Neural cell (in vitro differentiated cells): ENCODE data around the gene KIF27. TPM values are rescaled to one million over a fixed set of nuclear protein-coding genes. Genes with fewer than 3 reads are reported as not detected.

ENCODE experiments used
- H2AFZ ChIP-seq: fragments of 200-600, 300-800 bp; sonication (generic), shearing (Covaris generic); 2 replicates; pipeline ENCODE4 v1.6.0; 2014; ENCODE audit warnings: low read depth, mild to moderate bottlenecking, antibody characterized with exemption, low read length, moderate library complexity
- H3F3A ChIP-seq: fragments of 200-600 bp; shearing (Covaris generic); 2 replicates; pipeline ENCODE4 v1.6.1; 2016; ENCODE audit warnings: mild to moderate bottlenecking, moderate library complexity, mixed read lengths, antibody characterized with exemption, low read length; ENCODE audit not compliant: insufficient read depth, poor library complexity, severe bottlenecking
- H3K27ac ChIP-seq: fragments of 200-600, 300-800 bp; sonication (generic), shearing (Covaris generic); 2 replicates; pipeline ENCODE4 v1.5.1; 2014; ENCODE audit warnings: mild to moderate bottlenecking, low read length, moderate library complexity
- H3K27me3 ChIP-seq: fragments of 300-800, 200-600 bp; sonication (generic), shearing (Covaris generic); 2 replicates; pipeline ENCODE4 v1.6.0; 2014; ENCODE audit warnings: mild to moderate bottlenecking, low read depth, low read length, moderate library complexity; ENCODE audit not compliant: insufficient read depth
- H3K36me3 ChIP-seq: fragments of 300-800, 200-600 bp; sonication (generic), shearing (Covaris generic); 2 replicates; pipeline ENCODE4 v1.5.1; 2014; ENCODE audit warnings: mild to moderate bottlenecking, antibody characterized with exemption, low read length, moderate library complexity; ENCODE audit not compliant: insufficient read depth
- H3K4me2 ChIP-seq: fragments of 300-800, 200-600 bp; sonication (generic), shearing (Covaris generic); 2 replicates; pipeline ENCODE4 v1.6.0; 2014; ENCODE audit warnings: mild to moderate bottlenecking, low read length
- H3K4me3 ChIP-seq: fragments of 300-800, 200-600 bp; sonication (generic), shearing (Covaris generic); 2 replicates; pipeline ENCODE4 v1.5.1; 2014; ENCODE audit warnings: mild to moderate bottlenecking, low read length, moderate library complexity
- H3K79me2 ChIP-seq: fragments of 200-600 bp; shearing (Covaris generic); replicated peaks from 2 replicates; pipeline ENCODE4 v1.6.0; 2014; ENCODE audit warnings: mild to moderate bottlenecking, low read length, moderate library complexity; ENCODE audit not compliant: insufficient read depth
- H3K9ac ChIP-seq: fragments of 300-800, 200-600 bp; sonication (generic), shearing (Covaris generic); 2 replicates; pipeline ENCODE4 v1.6.1; 2016; ENCODE audit warnings: mild to moderate bottlenecking, low read length, mixed read lengths
- H3K9me2 ChIP-seq: fragments of 200-600 bp; shearing (Covaris generic); 2 replicates; pipeline ENCODE4 v1.6.1; 2016; ENCODE audit warnings: mild to moderate bottlenecking, low read length, mixed read lengths; ENCODE audit not compliant: insufficient read depth
- H3K9me3 ChIP-seq: fragments of 200-600, 300-800 bp; sonication (generic), shearing (Covaris generic); 2 replicates; pipeline ENCODE4 v1.6.1; 2016; ENCODE audit warnings: mild to moderate bottlenecking, mixed run types, low read length, moderate library complexity, mixed read lengths
- H4K20me1 ChIP-seq: fragments of 200-600 bp; shearing (Covaris generic); 2 replicates; pipeline ENCODE4 v1.6.1; 2016; ENCODE audit warnings: mild to moderate bottlenecking, mixed run types; ENCODE audit not compliant: insufficient read depth
- EP300 ChIP-seq: fragments of 450-650 bp; conservative IDR thresholded peaks from 2 replicates; pipeline ENCODE4 v1.6.1; 2014; ENCODE audit warnings: antibody characterized with exemption, mild to moderate bottlenecking, moderate library complexity; ENCODE audit not compliant: poor library complexity, severe bottlenecking
- EZH2 ChIP-seq: fragments of 200-600, 300-800 bp; shearing (Covaris generic), sonication (generic); IDR thresholded peaks from 2 replicates; pipeline ENCODE4 v1.6.1; 2014; ENCODE audit warnings: antibody characterized with exemption, low read length, borderline replicate concordance, mild to moderate bottlenecking; ENCODE audit not compliant: insufficient read depth, poor library complexity, severe bottlenecking
- MXI1 ChIP-seq: fragments of 450-650 bp; conservative IDR thresholded peaks from 2 replicates; pipeline ENCODE4 v1.6.1; 2014; ENCODE audit warnings: antibody characterized with exemption, mild to moderate bottlenecking; ENCODE audit not compliant: poor library complexity, severe bottlenecking
- POLR2AphosphoS5 ChIP-seq: IDR thresholded peaks from 2 replicates; pipeline ENCODE4 v1.6.1; 2012
- RAD21 ChIP-seq: fragments of 450-650 bp; conservative IDR thresholded peaks from 2 replicates; pipeline ENCODE4 v1.6.1; 2014; ENCODE audit warnings: antibody characterized with exemption, mild to moderate bottlenecking, moderate library complexity
- REST ChIP-seq: IDR thresholded peaks from 2 replicates; pipeline ENCODE4 v1.6.1; 2012; ENCODE audit warnings: borderline replicate concordance
- SMC3 ChIP-seq: fragments of 450-650 bp; conservative IDR thresholded peaks from 2 replicates; pipeline ENCODE4 v1.6.1; 2014; ENCODE audit warnings: antibody characterized with exemption, mild to moderate bottlenecking, moderate library complexity; ENCODE audit not compliant: poor library complexity
- TAF1 ChIP-seq: IDR thresholded peaks from 2 replicates; pipeline ENCODE4 v1.6.1; 2012; ENCODE audit warnings: low read depth
- polyA plus RNA-seq: library from polyadenylated mRNA; depleted of rRNA; stranded (reverse); fragments of >200 nt; gene quantifications from 2 replicates; pipeline ENCODE4 v1.2.3, GENCODE V29; 2014
- TF ChIP-seq, protein P1 (sequence below): fragments of 450-650 bp; IDR thresholded peaks from 2 replicates; pipeline ENCODE4 v1.5.1; 2014; ENCODE audit warnings: antibody characterized with exemption, mild to moderate bottlenecking, moderate library complexity; ENCODE audit not compliant: poor library complexity, severe bottlenecking

The KIF27 gene
- polyA plus RNA-seq, 1 donor from 2014 or later: 7.1 TPM

GRCh38 chr9:83800236-83801033 lies 120.8 kb downstream of the KIF27 start:
- H2AFZ ChIP-seq: no peak overlapping the region
- H3K4me3 ChIP-seq: no peak overlapping the region
- no peaks in the 10 kb centered on the region for H3K9me2 ChIP-seq
- H3K27me3 ChIP-seq: no peaks in the 10 kb centered on the region
- TF ChIP-seq REST: no peak
- TF ChIP-seq SMC3: no peak
- TF ChIP-seq, protein P1, sequence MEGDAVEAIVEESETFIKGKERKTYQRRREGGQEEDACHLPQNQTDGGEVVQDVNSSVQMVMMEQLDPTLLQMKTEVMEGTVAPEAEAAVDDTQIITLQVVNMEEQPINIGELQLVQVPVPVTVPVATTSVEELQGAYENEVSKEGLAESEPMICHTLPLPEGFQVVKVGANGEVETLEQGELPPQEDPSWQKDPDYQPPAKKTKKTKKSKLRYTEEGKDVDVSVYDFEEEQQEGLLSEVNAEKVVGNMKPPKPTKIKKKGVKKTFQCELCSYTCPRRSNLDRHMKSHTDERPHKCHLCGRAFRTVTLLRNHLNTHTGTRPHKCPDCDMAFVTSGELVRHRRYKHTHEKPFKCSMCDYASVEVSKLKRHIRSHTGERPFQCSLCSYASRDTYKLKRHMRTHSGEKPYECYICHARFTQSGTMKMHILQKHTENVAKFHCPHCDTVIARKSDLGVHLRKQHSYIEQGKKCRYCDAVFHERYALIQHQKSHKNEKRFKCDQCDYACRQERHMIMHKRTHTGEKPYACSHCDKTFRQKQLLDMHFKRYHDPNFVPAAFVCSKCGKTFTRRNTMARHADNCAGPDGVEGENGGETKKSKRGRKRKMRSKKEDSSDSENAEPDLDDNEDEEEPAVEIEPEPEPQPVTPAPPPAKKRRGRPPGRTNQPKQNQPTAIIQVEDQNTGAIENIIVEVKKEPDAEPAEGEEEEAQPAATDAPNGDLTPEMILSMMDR: no peak
- no peak for TF ChIP-seq POLR2AphosphoS5
- TF ChIP-seq EZH2: no peak
- no peak for TF ChIP-seq RAD21
- no peak for TF ChIP-seq TAF1
- no peak for TF ChIP-seq MXI1
- TF ChIP-seq EP300: no peak
- no peak overlapping the region for H3K4me2 ChIP-seq
- no peaks in the 10 kb centered on the region for H3K36me3 ChIP-seq
- no peak overlapping the region for H3K27ac ChIP-seq
- H3K9me3 ChIP-seq: no peaks in the 10 kb centered on the region
- H4K20me1 ChIP-seq: no peaks in the 10 kb centered on the region
- H3K9ac ChIP-seq: no peak overlapping the region
- H3F3A ChIP-seq: no peaks in the 10 kb centered on the region
- no peaks in the 10 kb centered on the region for H3K79me2 ChIP-seq

GRCh38 chr9:83794051-83794450 lies 127.2 kb downstream of the KIF27 start:
- Histone ChIP-seq H3K9me3 (no peaks in the 10 kb centered on the region), H4K20me1 (no peaks in the 10 kb centered on the region), H3F3A (no peaks in the 10 kb centered on the region), H3K9ac (no peak overlapping the region), H3K4me2 (no peak overlapping the region), H3K4me3 (no peak overlapping the region), H3K79me2 (no peaks in the 10 kb centered on the region), H3K9me2 (no peaks in the 10 kb centered on the region), H3K27me3 (no peaks in the 10 kb centered on the region), H3K36me3 (no peaks in the 10 kb centered on the region), H2AFZ (no peak overlapping the region), H3K27ac (no peak overlapping the region)
- no peak for TF ChIP-seq SMC3
- TF ChIP-seq MXI1: no peak
- no peak for TF ChIP-seq POLR2AphosphoS5
